ENCODE data around the gene TBC1D3I.
"Not testable (repeated sequence)": the region's sequence is repeated elsewhere in the genome, so short reads cannot be mapped to it uniquely, and the experiment has no call there.

Gene TBC1D3I

GRCh38 chr17:36206486-36206821, 57.9 kb downstream of the TBC1D3I start:
- DNase-seq (ENCODE audit: low read depth) = not testable (repeated sequence)

GRCh38 chr17:36205637-36206485, 58.5 kb downstream of the TBC1D3I start:
- DNase-seq (ENCODE audit: low read depth) = no peak

GRCh38 chr17:36204724-36205500, 59.5 kb downstream of the TBC1D3I start:
- no peak for DNase-seq (ENCODE audit: low read depth)

All from amniotic epithelial cell (primary cell).